Stomach (tissue), 4 donors: ENCODE measurements around the gene LPGAT1.

ENCODE experiments used
- POLR2A ChIP-seq, 4 donors: fragments of 450-650 bp; IDR thresholded peaks; one replicate each; pipeline ENCODE4 v1.6.1; 2016; ENCODE audit warnings: antibody characterized with exemption in 4 of 4, control low read depth in 2 of 4, mild to moderate bottlenecking in 1 of 4, moderate library complexity in 1 of 4
- POLR2AphosphoS5 ChIP-seq, 3 donors: sonication (generic); formaldehyde crosslinking; IDR thresholded peaks; one replicate each; pipeline ENCODE4 v1.6.1; 2016; ENCODE audit warnings: antibody characterized with exemption in 3 of 3
- TF ChIP-seq, protein P1 (sequence below), 7 experiments: fragments of 450-650 bp in 4 of 7; fragments of 200-600 bp in 3 of 7; sonication (generic) in 3 of 7; IDR thresholded peaks; one replicate each; pipeline ENCODE4 v1.5.1; 2016 to 2019; ENCODE audit warnings: antibody characterized with exemption in 7 of 7, control low read depth in 2 of 7, mild to moderate bottlenecking in 1 of 7

DNA sequence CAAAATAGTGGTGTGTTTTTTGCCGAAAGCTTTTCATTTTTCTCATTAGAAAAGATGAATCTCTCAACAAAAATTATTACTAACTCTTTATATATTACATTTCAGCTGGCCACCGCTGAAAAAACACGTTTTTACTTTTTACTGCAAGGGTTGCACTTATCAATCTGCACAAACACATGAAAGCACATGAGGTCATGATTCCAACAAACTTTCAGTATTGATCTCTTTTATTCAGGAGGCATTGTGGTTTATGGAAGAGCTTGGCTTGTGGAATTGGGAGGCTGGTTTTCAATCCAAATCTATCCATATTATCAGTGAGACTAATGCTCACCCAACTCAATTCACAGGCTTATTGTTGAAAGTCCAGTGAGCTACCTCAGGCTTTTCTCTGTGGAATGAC lies 20.6 kb upstream of the LPGAT1 start:
- TF ChIP-seq POLR2A (IDR thresholded peaks at IDR 0.05) = no peak
- TF ChIP-seq, protein P1, sequence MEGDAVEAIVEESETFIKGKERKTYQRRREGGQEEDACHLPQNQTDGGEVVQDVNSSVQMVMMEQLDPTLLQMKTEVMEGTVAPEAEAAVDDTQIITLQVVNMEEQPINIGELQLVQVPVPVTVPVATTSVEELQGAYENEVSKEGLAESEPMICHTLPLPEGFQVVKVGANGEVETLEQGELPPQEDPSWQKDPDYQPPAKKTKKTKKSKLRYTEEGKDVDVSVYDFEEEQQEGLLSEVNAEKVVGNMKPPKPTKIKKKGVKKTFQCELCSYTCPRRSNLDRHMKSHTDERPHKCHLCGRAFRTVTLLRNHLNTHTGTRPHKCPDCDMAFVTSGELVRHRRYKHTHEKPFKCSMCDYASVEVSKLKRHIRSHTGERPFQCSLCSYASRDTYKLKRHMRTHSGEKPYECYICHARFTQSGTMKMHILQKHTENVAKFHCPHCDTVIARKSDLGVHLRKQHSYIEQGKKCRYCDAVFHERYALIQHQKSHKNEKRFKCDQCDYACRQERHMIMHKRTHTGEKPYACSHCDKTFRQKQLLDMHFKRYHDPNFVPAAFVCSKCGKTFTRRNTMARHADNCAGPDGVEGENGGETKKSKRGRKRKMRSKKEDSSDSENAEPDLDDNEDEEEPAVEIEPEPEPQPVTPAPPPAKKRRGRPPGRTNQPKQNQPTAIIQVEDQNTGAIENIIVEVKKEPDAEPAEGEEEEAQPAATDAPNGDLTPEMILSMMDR (IDR thresholded peaks at IDR 0.05) = no peak
- no peak for TF ChIP-seq POLR2AphosphoS5 (IDR thresholded peaks at IDR 0.05)
